RWPE1 (cell line): ENCODE results near the gene NAPB.

Experiments
- CTCF ChIA-PET: fragments of 350-600 bp; sonication (Branson Sonifier 250); formaldehyde crosslinking; extraction: SDS; loops from one replicate; lab custom pipeline; 2021; lab: Yijun Ruan, JAX
- POLR2A ChIA-PET: fragments of 400-600 bp; formaldehyde crosslinking; extraction: SDS; loops from one replicate; lab custom pipeline; 2020; ENCODE audit warnings: antibody characterized with exemption; ENCODE audit not compliant: low non-redundant PET; lab: Yijun Ruan, JAX
- DNase-seq: peaks from one replicate; pipeline ENCODE4 v3.0.0; 2012; ENCODE audit warnings: low spot score
- H3K27ac ChIP-seq: fragments of 450-650 bp; 2 replicates; pipeline ENCODE4 v1.5.1; 2017
- CTCF ChIP-seq: fragments of 450-650 bp; conservative IDR thresholded peaks from 2 replicates; pipeline ENCODE4 v1.5.1; 2017; ENCODE audit warnings: low read depth, mild to moderate bottlenecking

The NAPB gene

GRCh38 chr20:23441850-23442313 lies 20.6 kb upstream of the NAPB start:
- ChIA-PET CTCF (interaction anchor here (0.5 to 1.5 kb wide), 10 partner anchors 11 to 237 kb away, joined by 3 to 21 read pairs (median 3); partner anchors contain the start of gene CST11), POLR2A (no interaction called here)
- peak; percentile 93 for TF ChIP-seq CTCF
- H3K27ac ChIP-seq, result no peak overlapping the region
- DNase-seq, result peak; percentile 83

- POLR2A ChIA-PET, result no interaction called here
- no peak overlapping the region for H3K27ac ChIP-seq
- no peak for TF ChIP-seq CTCF
- CTCF ChIA-PET, result no interaction called here
- no peak for DNase-seq
These were observed 18.7 kb upstream of the NAPB start for GRCh38 chr20:23440004-23440403.

GRCh38 chr20:23438661-23439060 lies 17.4 kb upstream of the NAPB start:
- CTCF ChIA-PET, result no interaction called here
- DNase-seq, result no peak
- H3K27ac ChIP-seq, result no peak overlapping the region
- TF ChIP-seq CTCF, result no peak
- POLR2A ChIA-PET, result no interaction called here

- CTCF ChIA-PET, result interaction anchor here (1.2 kb wide), 1 partner anchor 169 kb away, joined by 4 read pairs; no protein-coding TSS in a partner anchor
- POLR2A ChIA-PET, result no interaction called here
- DNase-seq, result no peak
These were observed 16.0 kb upstream of the NAPB start for GRCh38 chr20:23437126-23437899.

GRCh38 chr20:23436681-23437080 lies 15.4 kb upstream of the NAPB start:
- POLR2A ChIA-PET, result no interaction called here
- TF ChIP-seq CTCF, result no peak
- CTCF ChIA-PET, result interaction anchor here (1.2 kb wide), 1 partner anchor 170 kb away, joined by 4 read pairs; no protein-coding TSS in a partner anchor
- no peak for DNase-seq
- no peak overlapping the region for H3K27ac ChIP-seq

More at GRCh38 chr20:23437126-23437899, 16.0 kb upstream of the NAPB start:
- no peak for TF ChIP-seq CTCF
- H3K27ac ChIP-seq, result no peak overlapping the region

GRCh38 chr20:23435626-23436539 lies 14.6 kb upstream of the NAPB start:
- no peak for DNase-seq
- H3K27ac ChIP-seq, result no peak overlapping the region
- POLR2A ChIA-PET, result no interaction called here
- no peak for TF ChIP-seq CTCF
- CTCF ChIA-PET, result interaction anchor here (1.2 kb wide), 1 partner anchor 171 kb away, joined by 4 read pairs; no protein-coding TSS in a partner anchor
